Effector memory CD8-positive, alpha-beta T cell (primary cell): Measurements from ENCODE around the gene CHD9.

ENCODE experiments used
- ATAC-seq: fragments of 150-1000 bp; cut with Tn5 transposase; replicated peaks from 2 replicates; pipeline ENCODE4 v1.10.0; 2021; ENCODE audit warnings: mild to moderate bottlenecking, moderate library complexity
- DNase-seq, 3 experiments: peaks; one replicate each; pipeline ENCODE4 v3.0.0; 2021
- H3K27ac Mint-ChIP-seq, 2 donors: one replicate each; pipeline ENCODE4 v1.8.0; 2022; ENCODE audit warnings: mild to moderate bottlenecking in 2 of 2, mixed read lengths in 2 of 2, moderate library complexity in 2 of 2
- H3K27me3 Mint-ChIP-seq, 2 donors: one replicate each; pipeline ENCODE4 v1.8.0; 2022; ENCODE audit warnings: mixed read lengths in 2 of 2
- H3K36me3 Mint-ChIP-seq: one replicate; pipeline ENCODE4 v1.8.0; 2022; ENCODE audit warnings: mild to moderate bottlenecking, moderate library complexity, mixed read lengths; ENCODE audit not compliant: insufficient read depth
- H3K4me1 Mint-ChIP-seq, 2 donors: one replicate each; pipeline ENCODE4 v1.8.0; 2022; ENCODE audit warnings: low read depth in 2 of 2, mixed read lengths in 2 of 2
- H3K4me3 Mint-ChIP-seq, 2 donors: one replicate each; pipeline ENCODE4 v1.8.0; 2022; ENCODE audit warnings: mild to moderate bottlenecking in 2 of 2, mixed read lengths in 2 of 2, moderate library complexity in 2 of 2
- H3K9me3 Mint-ChIP-seq, 2 donors: one replicate each; pipeline ENCODE4 v1.8.0; 2022; ENCODE audit warnings: mixed read lengths in 2 of 2

The CHD9 gene

GRCh38 chr16:53056392-53056881, 1.6 kb downstream of the CHD9 start:
- Mint-ChIP-seq H3K9me3 (no peaks in the 10 kb centered on the region), H3K27me3 (no peaks in the 10 kb centered on the region), H3K36me3 (no peaks in the 10 kb centered on the region), H3K4me3 (peak overlapping the region; percentile 81 to 87), H3K27ac (peak overlapping the region in 1 of 2 donors; percentile 93), H3K4me1 (peaks cover 36 to 39% of the 10 kb centered on the region in 2 donors)
- ATAC-seq (no peak), DNase-seq (no peak)

DNA sequence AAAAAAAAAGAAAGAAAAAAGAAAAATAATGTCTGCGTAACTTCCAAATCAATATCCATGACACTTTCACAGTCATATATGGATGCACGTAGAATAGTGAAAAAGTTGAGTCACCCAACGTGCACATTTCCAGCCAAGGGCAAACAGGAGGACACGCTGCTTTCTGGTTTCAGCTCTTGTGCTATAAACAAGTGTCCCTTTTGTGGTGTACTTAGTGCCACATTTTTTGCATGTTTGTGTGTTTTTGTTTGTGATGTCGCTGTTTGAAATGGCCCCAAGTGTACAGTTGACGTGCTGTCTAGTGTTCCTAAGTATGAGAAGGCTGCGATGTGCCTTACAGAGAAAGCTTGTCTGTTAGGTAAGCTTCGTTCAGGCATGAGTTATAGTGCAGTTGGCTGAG, 2.9 kb downstream of the CHD9 start:
- H3K4me1 Mint-ChIP-seq = peaks cover 43 to 47% of the 10 kb centered on the region in 2 donors
- peak overlapping the region in 1 of 2 donors; percentile 87 for H3K27ac Mint-ChIP-seq
- H3K4me3 Mint-ChIP-seq = no peak overlapping the region
- no peaks in the 10 kb centered on the region for H3K9me3 Mint-ChIP-seq
- no peaks in the 10 kb centered on the region for H3K27me3 Mint-ChIP-seq
- DNase-seq (no peak), ATAC-seq (no peak)
- no peaks in the 10 kb centered on the region for H3K36me3 Mint-ChIP-seq

DNA sequence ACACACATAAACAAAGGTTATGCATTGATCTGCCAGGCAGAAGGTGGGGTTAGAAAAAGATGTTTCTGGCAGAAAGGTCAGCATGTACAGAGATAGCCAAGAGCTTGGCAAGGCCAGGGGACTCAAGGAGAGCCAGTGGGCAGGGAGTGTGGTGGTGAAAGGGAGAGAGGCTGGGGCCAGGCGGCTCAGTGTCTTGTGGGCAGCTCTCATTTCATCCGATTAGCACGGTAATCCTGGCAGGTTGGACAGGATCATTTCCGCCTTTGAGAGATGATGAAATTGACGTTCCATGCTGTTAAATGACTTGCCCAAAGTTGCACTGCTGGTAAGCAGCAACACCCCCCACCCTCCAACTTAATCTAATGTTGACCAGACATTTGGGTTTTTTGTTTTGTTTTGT, 3.6 kb downstream of the CHD9 start:
- ATAC-seq (no peak), DNase-seq (no peak)
- H3K36me3 Mint-ChIP-seq = no peaks in the 10 kb centered on the region
- H3K27me3 Mint-ChIP-seq = no peaks in the 10 kb centered on the region
- H3K4me1 Mint-ChIP-seq = peaks cover 40 to 47% of the 10 kb centered on the region in 2 donors
- peak overlapping the region; percentile 38 to 87 for H3K27ac Mint-ChIP-seq
- H3K9me3 Mint-ChIP-seq = no peaks in the 10 kb centered on the region
- peak overlapping the region in 1 of 2 donors; percentile 56 for H3K4me3 Mint-ChIP-seq

GRCh38 chr16:53058882-53059281, 4.1 kb downstream of the CHD9 start:
- H3K4me3 Mint-ChIP-seq = peak overlapping the region in 1 of 2 donors; percentile 56

DNA sequence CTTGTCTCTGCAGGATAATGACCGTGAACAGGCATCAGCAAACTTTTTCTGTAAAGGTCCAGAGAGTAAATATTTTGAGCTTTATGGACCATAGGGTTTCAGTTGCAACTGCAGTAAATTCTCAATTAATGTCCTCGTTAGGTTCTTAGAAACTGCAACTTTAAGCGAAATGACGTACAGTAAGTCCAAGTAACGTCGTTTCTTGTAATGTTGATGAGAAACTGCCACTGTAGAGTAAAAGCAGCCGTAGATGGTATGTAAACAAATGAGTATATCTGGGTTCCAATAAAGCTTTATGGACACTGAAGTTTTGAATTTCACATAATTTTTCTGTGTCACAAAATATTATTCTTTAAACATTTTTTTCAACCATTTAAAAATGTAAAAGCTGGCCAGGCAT, 4.9 kb downstream of the CHD9 start:
- peaks cover 44 to 49% of the 10 kb centered on the region in 2 donors for H3K4me1 Mint-ChIP-seq
- no peak overlapping the region for H3K4me3 Mint-ChIP-seq
- no peaks in the 10 kb centered on the region for H3K27me3 Mint-ChIP-seq
- no peaks in the 10 kb centered on the region for H3K9me3 Mint-ChIP-seq
- no peaks in the 10 kb centered on the region for H3K36me3 Mint-ChIP-seq
- ATAC-seq = no peak
- no peak overlapping the region for H3K27ac Mint-ChIP-seq
- DNase-seq = no peak

More at GRCh38 chr16:53058882-53059281, 4.1 kb downstream of the CHD9 start:
- DNase-seq = no peak
- no peak for ATAC-seq
- Mint-ChIP-seq H3K4me1 (peaks cover 42 to 47% of the 10 kb centered on the region in 2 donors), H3K9me3 (no peaks in the 10 kb centered on the region), H3K27ac (peak overlapping the region; percentile 6 to 87), H3K36me3 (no peaks in the 10 kb centered on the region), H3K27me3 (no peaks in the 10 kb centered on the region)

DNA sequence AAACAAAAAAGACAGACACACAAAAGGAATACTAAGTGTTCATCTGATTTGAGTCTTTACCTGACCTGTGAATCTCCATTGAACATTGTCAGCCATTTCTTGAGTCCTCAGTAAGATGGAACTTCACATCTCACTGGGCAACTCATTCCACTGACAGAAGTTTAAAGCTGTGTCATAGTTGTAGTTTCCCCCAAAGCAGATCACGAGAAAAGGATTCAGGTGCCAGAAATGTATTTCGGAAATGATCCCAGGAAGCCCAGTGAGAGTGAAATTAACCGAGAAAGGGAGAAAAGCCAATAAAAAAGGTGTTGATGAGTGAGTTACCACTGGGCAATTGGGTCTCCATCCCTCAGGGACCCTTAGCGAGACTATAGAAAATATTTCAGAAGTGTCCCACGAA, 6.5 kb downstream of the CHD9 start:
- Mint-ChIP-seq H3K4me1 (peaks cover 51 to 55% of the 10 kb centered on the region in 2 donors), H3K27ac (peak overlapping the region; percentile 67 to 82), H3K27me3 (no peaks in the 10 kb centered on the region), H3K4me3 (peak overlapping the region; percentile 13 to 56), H3K9me3 (no peaks in the 10 kb centered on the region), H3K36me3 (no peaks in the 10 kb centered on the region)
- ATAC-seq (no peak), DNase-seq (no peak)

GRCh38 chr16:53061701-53062159, 6.9 kb downstream of the CHD9 start:
- peak; percentile 69 for ATAC-seq
- H3K4me1 Mint-ChIP-seq = peaks cover 55% of the 10 kb centered on the region in 2 donors
- peak overlapping the region; percentile 67 to 82 for H3K27ac Mint-ChIP-seq

GRCh38 chr16:53064081-53064578, 9.3 kb downstream of the CHD9 start:
- Mint-ChIP-seq H3K27ac (peak overlapping the region; percentile 19 to 52), H3K9me3 (no peaks in the 10 kb centered on the region), H3K36me3 (no peaks in the 10 kb centered on the region), H3K4me1 (peaks cover 52 to 59% of the 10 kb centered on the region in 2 donors), H3K27me3 (no peaks in the 10 kb centered on the region), H3K4me3 (no peak overlapping the region)
- no peak for DNase-seq
- ATAC-seq = no peak

More at GRCh38 chr16:53061701-53062159, 6.9 kb downstream of the CHD9 start:
- Mint-ChIP-seq H3K27me3 (no peaks in the 10 kb centered on the region), H3K4me3 (peak overlapping the region; percentile 27 to 56), H3K36me3 (no peaks in the 10 kb centered on the region), H3K9me3 (no peaks in the 10 kb centered on the region)
- DNase-seq = no peak

- Mint-ChIP-seq H3K27me3 (no peaks in the 10 kb centered on the region), H3K36me3 (peaks cover under 1% of the 10 kb centered on the region), H3K27ac (peak overlapping the region in 1 of 2 donors; percentile 19), H3K4me1 (peaks cover 60 to 72% of the 10 kb centered on the region in 2 donors), H3K4me3 (peak overlapping the region in 1 of 2 donors; percentile 7), H3K9me3 (peaks cover 0 to 3% of the 10 kb centered on the region in 2 donors)
- DNase-seq (no peak), ATAC-seq (no peak)
Observed at GRCh38 chr16:53065461-53066061, 10.8 kb downstream of the CHD9 start.

- Mint-ChIP-seq H3K27ac (peak overlapping the region; percentile 64 to 77), H3K9me3 (peaks cover 0 to 3% of the 10 kb centered on the region in 2 donors), H3K36me3 (peaks cover 3% of the 10 kb centered on the region), H3K27me3 (no peaks in the 10 kb centered on the region), H3K4me3 (peak overlapping the region; percentile 74 to 79), H3K4me1 (peaks cover 53 to 66% of the 10 kb centered on the region in 2 donors)
- ATAC-seq (peak; percentile 33), DNase-seq (no peak)
Observed at GRCh38 chr16:53067675-53068074, 12.9 kb downstream of the CHD9 start.

DNA sequence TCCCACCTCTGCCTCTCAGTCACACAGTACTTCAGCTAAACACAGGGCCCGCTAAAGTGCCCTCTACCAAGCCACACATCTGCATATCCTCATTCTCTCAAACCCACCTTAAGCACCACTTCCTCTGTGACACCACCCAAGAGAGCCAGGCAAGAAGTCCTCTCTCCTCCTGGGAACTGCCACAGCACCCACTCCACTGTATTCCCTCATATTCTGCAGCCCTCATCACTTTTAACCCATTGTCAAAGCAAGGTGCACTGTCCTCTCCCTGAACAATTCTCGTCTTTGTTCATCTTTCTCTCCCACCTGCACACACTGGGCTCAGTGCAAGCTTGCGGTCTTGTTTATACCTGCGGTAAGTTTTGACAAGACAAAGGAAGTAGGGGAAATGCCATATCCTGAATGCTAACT, 13.6 kb downstream of the CHD9 start:
- Mint-ChIP-seq H3K4me1 (peaks cover 53 to 72% of the 10 kb centered on the region in 2 donors), H3K4me3 (peak overlapping the region; percentile 74 to 79), H3K9me3 (peaks cover 0 to 3% of the 10 kb centered on the region in 2 donors), H3K27me3 (no peaks in the 10 kb centered on the region), H3K36me3 (peaks cover 3% of the 10 kb centered on the region), H3K27ac (peak overlapping the region; percentile 64 to 77)
- ATAC-seq (peak; percentile 86), DNase-seq (peak in 2 of 3 experiments; percentile 5 to 20)

GRCh38 chr16:53069772-53070171, 15.0 kb downstream of the CHD9 start:
- Mint-ChIP-seq H3K27ac (peak overlapping the region; percentile 51 to 77), H3K4me3 (peak overlapping the region; percentile 54 to 77), H3K4me1 (peaks cover 50 to 61% of the 10 kb centered on the region in 2 donors), H3K27me3 (no peaks in the 10 kb centered on the region), H3K36me3 (peaks cover 3% of the 10 kb centered on the region), H3K9me3 (peaks cover 0 to 3% of the 10 kb centered on the region in 2 donors)
- DNase-seq = no peak
- ATAC-seq = peak; percentile 25

GRCh38 chr16:53071748-53072301, 17.0 kb downstream of the CHD9 start:
- Mint-ChIP-seq H3K4me1 (peaks cover 34 to 44% of the 10 kb centered on the region in 2 donors), H3K27me3 (no peaks in the 10 kb centered on the region), H3K27ac (peak overlapping the region in 1 of 2 donors; percentile 3), H3K9me3 (peaks cover 0 to 3% of the 10 kb centered on the region in 2 donors), H3K4me3 (no peak overlapping the region), H3K36me3 (peaks cover 7% of the 10 kb centered on the region)
- DNase-seq = no peak
- no peak for ATAC-seq
